Lung (tissue), 12 donors: ENCODE measurements around the gene G6PC3. TPM values are rescaled to one million over a fixed set of nuclear protein-coding genes. Genes with fewer than 3 reads are reported as not detected.

ENCODE experiments used
- ATAC-seq: fragments of 200-7000 bp; cut with Tn5 transposase; one replicate; pipeline ENCODE4 v1.9.1; 2020; ENCODE audit warnings: moderate number of reproducible peaks; ENCODE audit not compliant: insufficient read depth, low FRiP score
- DNase-seq, 3 donors: peaks; one replicate each; pipeline ENCODE4 v3.0.0-alpha.2; 2013 to 2017
- H3K27ac ChIP-seq, 2 donors: one replicate each; pipeline ENCODE4 v1.5.1; 2013; ENCODE audit warnings: mild to moderate bottlenecking in 2 of 2, moderate library complexity in 2 of 2, control low read depth in 1 of 2, inconsistent platforms in 1 of 2, low read depth in 1 of 2, low read length in 1 of 2
- H3K27me3 ChIP-seq, 3 donors: one replicate each; pipeline ENCODE4 v1.5.1; 2013; ENCODE audit warnings: low read length in 2 of 3; ENCODE audit not compliant: control insufficient read depth in 3 of 3, insufficient read depth in 3 of 3
- H3K36me3 ChIP-seq, 4 donors: one replicate each; pipeline ENCODE4 v1.5.1; 2013; ENCODE audit warnings: low read length in 4 of 4, mild to moderate bottlenecking in 1 of 4, moderate library complexity in 1 of 4; ENCODE audit not compliant: control insufficient read depth in 4 of 4, insufficient read depth in 4 of 4
- H3K4me1 ChIP-seq, 5 donors: one replicate each; pipeline ENCODE4 v1.5.1; 2013; ENCODE audit warnings: low read length in 5 of 5, mild to moderate bottlenecking in 2 of 5, moderate library complexity in 1 of 5; ENCODE audit not compliant: control insufficient read depth in 5 of 5, insufficient read depth in 5 of 5
- H3K4me3 ChIP-seq: one replicate; pipeline ENCODE4 v1.5.1; 2013; ENCODE audit warnings: mild to moderate bottlenecking, control low read depth, moderate library complexity
- H3K9ac ChIP-seq, 2 donors: one replicate each; pipeline ENCODE4 v1.5.1; 2013; ENCODE audit warnings: low read length in 2 of 2, control low read depth in 1 of 2; ENCODE audit not compliant: insufficient read depth in 1 of 2
- H3K9me3 ChIP-seq, 4 donors: one replicate each; pipeline ENCODE4 v1.5.1; 2013; ENCODE audit warnings: low read length in 3 of 4, mild to moderate bottlenecking in 1 of 4, moderate library complexity in 1 of 4; ENCODE audit not compliant: control insufficient read depth in 4 of 4, insufficient read depth in 3 of 4
- CTCF ChIP-seq: IDR thresholded peaks from 2 replicates; pipeline ENCODE4 v1.5.1; 2012; ENCODE audit warnings: mild to moderate bottlenecking; ENCODE audit errors: control extremely low read depth, extremely low read depth
- WGBS, 2 donors: extraction: QIAGEN DNeasy Blood & Tissue Kit; methylation state at CpG; one replicate each; pipeline ENCODE4 v1.1.7; 2013; 5-methylcytosine and 5-hydroxymethylcytosine counted together
- polyA plus RNA-seq, 2 donors: library from polyadenylated mRNA; stranded (reverse); fragments of 200-250 nt; gene quantifications; one replicate each; pipeline ENCODE4 v1.2.1, GENCODE V29; 2013
- total RNA-seq, 2 donors: library from RNA; depleted of rRNA in 1 of 2; stranded (reverse); fragments of >200 nt in 1 of 2; gene quantifications; one replicate each; pipeline ENCODE4 v1.2.1, GENCODE V29; 2014 to 2021
- donor health status: control.
- donor health status: control.
- donor health status: Bipolar disorder and iron deficiency.
- donor health status: healthy.
- donor health status: DM: yes; HTN: yes; CAD: no.

G6PC3 gene
- total and polyA plus RNA-seq, 4 donors = 21.2 to 87.4 (median 79.7) TPM

GRCh38 chr17:44069974-44070454 lies 521 bp upstream of the G6PC3 start:
- H3K4me1 ChIP-seq = peaks cover 4 to 40% (median 9%) of the 10 kb centered on the region in 5 donors
- 10 to 25% methylated on average over 7 of the region's 7 CpGs for WGBS, 2 donors

GRCh38 chr17:44071198-44071520 lies 624 bp downstream of the G6PC3 start:
- Histone ChIP-seq H3K9me3 (no peaks in the 10 kb centered on the region), H3K4me3 (peak overlapping the region; percentile 57), H3K4me1 (peaks cover 4 to 31% (median 9%) of the 10 kb centered on the region in 5 donors), H3K36me3 (peaks cover 0 to 19% (median 14%) of the 10 kb centered on the region in 4 donors), H3K9ac (peak overlapping the region; percentile 86 to 94), H3K27ac (peak overlapping the region; percentile 93 to 94), H3K27me3 (no peaks in the 10 kb centered on the region)
- DNase-seq (no peak), ATAC-seq (no peak)
- 5% methylated on average over 3 of the region's 3 CpGs for WGBS, 2 donors
- no peak for TF ChIP-seq CTCF

More at GRCh38 chr17:44069974-44070454, 521 bp upstream of the G6PC3 start:
- Histone ChIP-seq H3K9ac (peak overlapping the region; percentile 16 to 67), H3K36me3 (peaks cover 0 to 18% (median 9%) of the 10 kb centered on the region in 4 donors), H3K4me3 (no peak overlapping the region), H3K27ac (peak overlapping the region; percentile 69 to 79), H3K27me3 (no peaks in the 10 kb centered on the region), H3K9me3 (no peaks in the 10 kb centered on the region)
- DNase-seq (peak in 1 of 3 donors; percentile 29), ATAC-seq (no peak)
- no peak for TF ChIP-seq CTCF

GRCh38 chr17:44071772-44072171 lies 1.2 kb downstream of the G6PC3 start:
- peak overlapping the region; percentile 3 to 5 for H3K27ac ChIP-seq
- no peak for DNase-seq
- H3K9ac ChIP-seq = peak overlapping the region in 1 of 2 donors; percentile 94
- ATAC-seq = no peak
- H3K4me3 ChIP-seq = no peak overlapping the region
- TF ChIP-seq CTCF = no peak
- peaks cover 4 to 32% (median 9%) of the 10 kb centered on the region in 5 donors for H3K4me1 ChIP-seq
- peaks cover 4 to 24% (median 18%) of the 10 kb centered on the region in 4 donors for H3K36me3 ChIP-seq
- H3K27me3 ChIP-seq = no peaks in the 10 kb centered on the region
- WGBS, 2 donors = 33 to 37% methylated on average over 2 of the region's 2 CpGs
- no peaks in the 10 kb centered on the region for H3K9me3 ChIP-seq
